Skeletal muscle satellite cell (primary cell): ENCODE results near the gene OR1D5.
"Not testable (repeated sequence)": the region's sequence is repeated elsewhere in the genome, so short reads cannot be mapped to it uniquely, and the experiment has no call there.

ENCODE experiments used
- H3K27me3 ChIP-seq: 2 replicates; pipeline ENCODE4 v1.7.0; 2013; ENCODE audit warnings: low read length; ENCODE audit not compliant: control insufficient read depth, insufficient read depth
- H3K36me3 ChIP-seq: 2 replicates; pipeline ENCODE4 v1.7.0; 2013; ENCODE audit warnings: mild to moderate bottlenecking, control low read depth, low read length; ENCODE audit not compliant: insufficient read depth
- H3K4me1 ChIP-seq: 2 replicates; pipeline ENCODE4 v1.7.0; 2013; ENCODE audit warnings: low read length; ENCODE audit not compliant: control insufficient read depth, insufficient read depth
- H3K4me2 ChIP-seq: 2 replicates; pipeline ENCODE4 v1.7.0; 2013; ENCODE audit warnings: mild to moderate bottlenecking, low read length
- H3K4me3 ChIP-seq: 2 replicates; pipeline ENCODE4 v1.7.0; 2013; ENCODE audit warnings: low read length
- H3K9ac ChIP-seq: 2 replicates; pipeline ENCODE4 v1.7.0; 2013; ENCODE audit warnings: mild to moderate bottlenecking, low read depth, low read length, moderate library complexity
- H3K9me3 ChIP-seq: replicated peaks from 2 replicates; pipeline ENCODE4 v1.7.0; 2013; ENCODE audit warnings: mild to moderate bottlenecking, control low read depth, low read length

The OR1D5 gene

DNA sequence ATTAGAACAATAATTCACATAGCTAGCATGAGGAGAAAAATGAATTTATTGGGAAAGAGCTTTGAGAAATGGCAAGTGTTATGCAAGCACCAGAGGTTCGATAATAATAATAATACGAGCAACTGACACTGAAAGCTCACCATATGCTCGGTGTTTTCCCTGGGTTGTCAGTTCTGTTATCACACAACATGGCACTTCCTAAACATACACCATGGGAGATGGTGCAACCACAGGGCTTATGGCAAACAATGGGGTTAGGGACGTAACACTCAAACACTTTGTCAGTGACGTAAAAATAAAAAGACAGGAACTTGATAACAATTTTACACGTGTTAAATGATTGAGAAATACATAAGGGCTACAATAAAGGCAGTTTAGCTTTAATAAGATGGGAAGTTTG, 23.7 kb downstream of the OR1D5 start:
- peaks cover 13% of the 10 kb centered on the region for H3K27me3 ChIP-seq
- no peaks in the 10 kb centered on the region for H3K4me1 ChIP-seq
- no peaks in the 10 kb centered on the region for H3K36me3 ChIP-seq
- H3K4me2 ChIP-seq, result no peak overlapping the region
- no peak overlapping the region for H3K4me3 ChIP-seq
- no peak overlapping the region for H3K9ac ChIP-seq
- no peaks in the 10 kb centered on the region for H3K9me3 ChIP-seq

DNA sequence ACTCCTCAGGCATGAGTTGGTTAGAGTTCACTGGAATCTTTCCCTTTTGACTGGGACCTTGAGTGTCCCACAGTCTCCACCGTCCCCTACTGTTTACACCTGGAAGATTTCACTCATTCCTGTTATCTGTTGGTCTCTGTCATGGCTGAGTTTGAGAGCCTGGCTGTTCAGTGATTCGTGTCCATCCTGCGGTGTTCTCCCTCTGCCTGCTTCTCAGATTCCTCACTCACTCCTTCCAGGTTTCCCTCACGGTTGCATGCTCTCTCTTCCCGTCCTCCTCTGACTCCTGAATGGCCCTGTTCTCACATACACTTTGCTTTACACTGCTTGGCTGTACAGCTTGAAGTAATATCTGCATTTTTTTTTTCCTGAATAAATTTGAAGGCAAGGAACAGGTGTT, 24.5 kb downstream of the OR1D5 start:
- Histone ChIP-seq H3K36me3 (no peaks in the 10 kb centered on the region), H3K9me3 (no peaks in the 10 kb centered on the region), H3K4me3 (no peak overlapping the region), H3K9ac (no peak overlapping the region), H3K27me3 (peaks cover 13% of the 10 kb centered on the region), H3K4me1 (no peaks in the 10 kb centered on the region), H3K4me2 (no peak overlapping the region)

- Histone ChIP-seq H3K4me2 (no peak overlapping the region), H3K9ac (no peak overlapping the region), H3K4me3 (no peak overlapping the region), H3K9me3 (no peaks in the 10 kb centered on the region), H3K36me3 (no peaks in the 10 kb centered on the region), H3K27me3 (peaks cover 13% of the 10 kb centered on the region), H3K4me1 (no peaks in the 10 kb centered on the region)
Measured at GRCh38 chr17:3037259-3037658, 26.1 kb downstream of the OR1D5 start.

- Histone ChIP-seq H3K27me3 (peaks cover 13% of the 10 kb centered on the region), H3K4me3 (no peak overlapping the region)
Measured at GRCh38 chr17:3036800-3037199, 26.6 kb downstream of the OR1D5 start.

GRCh38 chr17:3035968-3036280, 27.5 kb downstream of the OR1D5 start:
- H3K9me3 ChIP-seq, result no peaks in the 10 kb centered on the region
- H3K4me3 ChIP-seq, result no peak overlapping the region
- no peak overlapping the region for H3K4me2 ChIP-seq

More at GRCh38 chr17:3036800-3037199, 26.6 kb downstream of the OR1D5 start:
- Histone ChIP-seq H3K4me1 (no peaks in the 10 kb centered on the region), H3K4me2 (no peak overlapping the region), H3K9ac (no peak overlapping the region), H3K9me3 (no peaks in the 10 kb centered on the region), H3K36me3 (no peaks in the 10 kb centered on the region)

DNA sequence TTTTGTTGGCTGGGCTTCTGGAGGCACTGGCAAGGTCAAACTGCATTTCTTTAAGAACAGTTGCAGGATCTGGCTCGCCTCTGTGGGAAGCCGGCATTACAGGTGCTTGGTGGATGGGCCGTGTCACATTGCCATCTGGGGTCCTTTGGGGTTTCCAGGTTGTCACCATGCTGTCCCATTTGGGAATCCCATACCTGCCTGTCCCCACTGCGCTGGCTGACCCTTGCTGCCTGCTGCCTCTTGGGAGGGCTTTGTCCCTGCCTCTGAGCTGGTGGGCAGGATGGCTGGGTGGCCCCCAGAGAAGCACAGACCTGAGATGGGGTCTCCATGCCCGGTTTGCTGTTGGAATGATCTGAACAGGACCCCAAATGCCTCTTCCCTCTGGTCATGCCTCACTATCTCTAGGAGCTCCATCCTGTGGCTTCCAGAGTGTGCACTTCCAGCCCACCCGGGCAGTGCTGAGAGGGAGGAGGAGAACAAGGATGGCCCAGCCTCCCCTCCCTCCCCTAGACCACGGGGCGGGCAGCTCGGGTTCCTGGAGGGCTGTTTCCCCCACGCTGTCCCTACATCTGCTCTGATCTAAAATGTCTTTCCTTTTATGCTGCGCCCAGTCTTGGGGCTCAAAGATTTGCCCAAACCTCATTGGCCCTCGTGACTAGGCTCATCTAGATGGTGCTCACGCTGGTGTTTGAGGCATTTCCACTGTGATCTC, 28.0 kb downstream of the OR1D5 start:
- Histone ChIP-seq H3K9ac (no peak overlapping the region), H3K36me3 (no peaks in the 10 kb centered on the region), H3K4me1 (peaks cover 4% of the 10 kb centered on the region), H3K27me3 (peaks cover 7% of the 10 kb centered on the region), H3K4me3 (no peak overlapping the region), H3K9me3 (no peaks in the 10 kb centered on the region), H3K4me2 (no peak overlapping the region)

More at GRCh38 chr17:3035968-3036280, 27.5 kb downstream of the OR1D5 start:
- Histone ChIP-seq H3K4me1 (no peaks in the 10 kb centered on the region), H3K27me3 (peaks cover 11% of the 10 kb centered on the region), H3K36me3 (no peaks in the 10 kb centered on the region), H3K9ac (no peak overlapping the region)

DNA sequence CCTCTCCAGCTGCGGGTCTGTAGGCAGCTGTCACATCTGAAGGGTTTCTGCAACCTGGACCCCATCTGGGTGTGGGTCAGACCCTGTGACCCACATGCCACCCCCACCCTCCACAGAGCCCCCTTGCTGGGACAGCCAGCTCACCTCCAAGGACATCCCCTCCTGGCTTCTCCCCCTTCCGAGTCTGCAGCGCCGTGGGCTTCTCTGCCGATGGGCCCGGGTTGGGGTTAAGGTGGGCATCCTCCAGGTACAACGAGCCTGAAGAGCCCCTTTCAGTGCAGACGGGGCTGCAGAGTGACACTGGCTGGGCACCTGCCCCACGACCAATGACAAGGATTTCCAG, 28.9 kb downstream of the OR1D5 start:
- H3K9me3 ChIP-seq, result no peaks in the 10 kb centered on the region
- no peaks in the 10 kb centered on the region for H3K36me3 ChIP-seq

GRCh38 chr17:3033741-3034577, 29.4 kb downstream of the OR1D5 start:
- Histone ChIP-seq H3K27me3 (no peaks in the 10 kb centered on the region), H3K4me3 (no peak overlapping the region), H3K4me2 (no peak overlapping the region), H3K9ac (no peak overlapping the region), H3K4me1 (peaks cover 12% of the 10 kb centered on the region), H3K9me3 (no peaks in the 10 kb centered on the region), H3K36me3 (no peaks in the 10 kb centered on the region)

More for the DNA sequence above, 28.9 kb downstream of the OR1D5 start:
- no peak overlapping the region for H3K4me2 ChIP-seq
- H3K4me3 ChIP-seq, result no peak overlapping the region
- no peak overlapping the region for H3K9ac ChIP-seq
- H3K27me3 ChIP-seq, result no peaks in the 10 kb centered on the region
- H3K4me1 ChIP-seq, result peaks cover 10% of the 10 kb centered on the region

GRCh38 chr17:3033248-3033640, 30.2 kb downstream of the OR1D5 start:
- Histone ChIP-seq H3K9me3 (no peaks in the 10 kb centered on the region), H3K36me3 (no peaks in the 10 kb centered on the region), H3K4me2 (no peak overlapping the region), H3K4me1 (peaks cover 12% of the 10 kb centered on the region), H3K27me3 (no peaks in the 10 kb centered on the region), H3K4me3 (no peak overlapping the region), H3K9ac (no peak overlapping the region)

DNA sequence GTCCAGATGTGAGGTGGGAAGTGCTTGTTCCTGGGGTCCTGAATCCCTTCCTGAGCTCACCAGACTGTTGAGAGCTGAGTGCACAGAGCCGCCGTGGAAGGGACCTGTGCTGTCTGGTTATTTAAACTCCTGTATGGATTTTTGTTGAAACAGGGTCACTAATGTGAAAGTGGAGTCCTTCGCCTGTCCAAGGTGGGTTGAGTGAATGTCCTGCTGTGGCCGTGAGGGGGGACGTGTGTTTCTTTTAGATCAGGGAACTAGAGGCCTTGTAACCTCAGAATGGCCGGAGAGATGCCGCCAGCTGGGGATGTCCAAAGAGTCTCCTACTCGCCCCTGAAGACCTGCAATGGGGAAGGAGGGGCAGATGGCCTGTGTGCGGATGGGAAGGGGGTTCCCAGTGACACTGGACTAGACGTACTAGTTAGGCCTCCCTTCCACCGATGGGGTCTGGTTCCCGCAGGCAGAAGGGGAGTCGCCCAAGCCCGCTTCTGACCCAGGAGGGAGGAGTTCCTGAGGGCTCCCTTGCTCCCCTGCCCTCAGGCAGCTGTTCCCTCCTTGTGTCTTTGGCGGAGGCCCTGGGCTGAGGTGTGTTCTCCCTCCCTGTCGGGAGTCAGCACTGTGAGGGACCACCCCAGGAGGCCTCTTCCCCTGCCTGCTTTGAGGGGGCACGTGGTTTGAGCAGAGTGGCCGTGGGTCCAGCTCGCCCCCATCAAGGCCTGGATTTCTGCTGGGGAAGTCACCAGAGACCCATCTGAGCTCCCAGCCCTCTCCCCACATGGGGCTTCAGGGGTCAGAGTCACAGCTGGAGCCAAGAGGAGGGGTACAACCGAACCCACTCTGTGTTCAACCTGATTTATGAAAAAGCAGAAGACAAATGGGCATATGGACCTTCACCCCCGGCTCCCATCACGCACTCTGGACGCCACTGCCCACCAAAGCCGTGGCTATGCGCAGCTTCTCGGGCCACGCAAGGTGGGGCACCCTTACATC, 30.9 kb downstream of the OR1D5 start:
- Histone ChIP-seq H3K9me3 (no peaks in the 10 kb centered on the region), H3K4me1 (peaks cover 12% of the 10 kb centered on the region), H3K27me3 (no peaks in the 10 kb centered on the region), H3K9ac (no peak overlapping the region), H3K36me3 (no peaks in the 10 kb centered on the region), H3K4me3 (no peak overlapping the region), H3K4me2 (no peak overlapping the region)

GRCh38 chr17:3030852-3031470, 32.4 kb downstream of the OR1D5 start:
- H3K36me3 ChIP-seq, H3K4me3 ChIP-seq, H3K4me2 ChIP-seq, H3K9ac ChIP-seq, H3K27me3 ChIP-seq, H3K9me3 ChIP-seq: not testable (repeated sequence)
- H3K4me1 ChIP-seq, result peaks cover 12% of the 10 kb centered on the region
